ENCODE measurements around the gene ABTB2.

The ABTB2 gene

GRCh38 chr11:34205326-34206035 lies 152.3 kb downstream of the ABTB2 start:
- DNase-seq: no peak

- no peak for DNase-seq
Measured at GRCh38 chr11:34204396-34205279, 153.2 kb downstream of the ABTB2 start.

- DNase-seq: no peak
Measured at GRCh38 chr11:34203377-34203871, 154.4 kb downstream of the ABTB2 start.

- DNase-seq: no peak
Measured at GRCh38 chr11:34201129-34201528, 156.7 kb downstream of the ABTB2 start.

GRCh38 chr11:34199525-34199924 lies 158.3 kb downstream of the ABTB2 start:
- DNase-seq: no peak

GRCh38 chr11:34198523-34198922 lies 159.3 kb downstream of the ABTB2 start:
- peak; percentile 23 for DNase-seq

- no peak for DNase-seq
Measured at GRCh38 chr11:34197256-34197655, 160.6 kb downstream of the ABTB2 start.

- no peak for DNase-seq
Measured at GRCh38 chr11:34194576-34195335, 163.1 kb downstream of the ABTB2 start.

GRCh38 chr11:34192481-34193401 lies 165.1 kb downstream of the ABTB2 start:
- DNase-seq: peak; percentile 32

- DNase-seq: no peak
Measured at GRCh38 chr11:34191578-34191977, 166.2 kb downstream of the ABTB2 start.

GRCh38 chr11:34190192-34191139 lies 167.3 kb downstream of the ABTB2 start:
- DNase-seq: no peak

GRCh38 chr11:34189191-34189590 lies 168.6 kb downstream of the ABTB2 start:
- DNase-seq: no peak

GRCh38 chr11:34188181-34188580 lies 169.6 kb downstream of the ABTB2 start:
- no peak for DNase-seq

- DNase-seq: no peak
Measured at GRCh38 chr11:34185926-34186841, 171.6 kb downstream of the ABTB2 start.

- DNase-seq: no peak
Measured at GRCh38 chr11:34184505-34185015, 173.2 kb downstream of the ABTB2 start.

- DNase-seq: no peak
Measured at GRCh38 chr11:34183848-34184391, 173.9 kb downstream of the ABTB2 start.

- DNase-seq: no peak
Measured at GRCh38 chr11:34182921-34183685, 174.7 kb downstream of the ABTB2 start.

GRCh38 chr11:34182425-34182824 lies 175.4 kb downstream of the ABTB2 start:
- DNase-seq: no peak
